Omental fat pad (tissue), 4 donors: ENCODE results near the gene HORMAD2. TPM values are rescaled to one million over a fixed set of nuclear protein-coding genes. Genes with fewer than 3 reads are reported as not detected.
"Not testable (repeated sequence)": the region's sequence is repeated elsewhere in the genome, so short reads cannot be mapped to it uniquely, and the experiment has no call there.

Source experiments
- ATAC-seq: fragments of 150-250 bp; one replicate; pipeline ENCODE4 v1.9.1; 2016; ENCODE audit warnings: mild to moderate bottlenecking, moderate library complexity; ENCODE audit not compliant: low FRiP score
- DNase-seq: peaks from one replicate; pipeline ENCODE4 v3.0.0-alpha.2; 2019; ENCODE audit warnings: low spot score
- CTCF ChIP-seq, 3 donors: fragments of 450-650 bp; IDR thresholded peaks; one replicate each; pipeline ENCODE4 v1.5.1; 2016 to 2017; ENCODE audit warnings: antibody characterized with exemption in 3 of 3, mild to moderate bottlenecking in 3 of 3, moderate library complexity in 2 of 3
- total RNA-seq, 4 donors: library from RNA; depleted of rRNA; stranded (reverse); fragments of >200 nt; gene quantifications; one replicate each; pipeline ENCODE4 v1.1.0, GENCODE V29; 2016

The HORMAD2 gene
- total RNA-seq, 4 donors from 2014 or later: not detected

- TF ChIP-seq CTCF (IDR thresholded peaks at IDR 0.05): no peak
- no peak for ATAC-seq
Observed at GRCh38 chr22:30056015-30056414, 24.2 kb upstream of the HORMAD2 start.

GRCh38 chr22:30057375-30057774 is 22.9 kb upstream of the HORMAD2 start:
- no peak for ATAC-seq
- DNase-seq: no peak
- no peak for TF ChIP-seq CTCF (IDR thresholded peaks at IDR 0.05)

More at GRCh38 chr22:30056015-30056414, 24.2 kb upstream of the HORMAD2 start:
- DNase-seq: no peak

- DNase-seq, ATAC-seq: not testable (repeated sequence)
Observed at GRCh38 chr22:30059346-30060020, 20.8 kb upstream of the HORMAD2 start.

GRCh38 chr22:30061094-30061493 is 19.2 kb upstream of the HORMAD2 start:
- ATAC-seq: not testable (repeated sequence)

GRCh38 chr22:30062259-30062658 is 18.0 kb upstream of the HORMAD2 start:
- ATAC-seq (no peak), DNase-seq (no peak)
- TF ChIP-seq CTCF (IDR thresholded peaks at IDR 0.05): no peak

More at GRCh38 chr22:30061094-30061493, 19.2 kb upstream of the HORMAD2 start:
- DNase-seq: not testable (repeated sequence)

- DNase-seq (no peak), ATAC-seq (no peak)
- TF ChIP-seq CTCF (IDR thresholded peaks at IDR 0.05): no peak
Observed at GRCh38 chr22:30062950-30063349, 17.3 kb upstream of the HORMAD2 start.

- no peak for TF ChIP-seq CTCF (IDR thresholded peaks at IDR 0.05)
- ATAC-seq (no peak), DNase-seq (no peak)
Observed at GRCh38 chr22:30064172-30064571, 16.1 kb upstream of the HORMAD2 start.

- DNase-seq (no peak), ATAC-seq (no peak)
- TF ChIP-seq CTCF (IDR thresholded peaks at IDR 0.05): no peak
Observed at GRCh38 chr22:30073743-30074142, 6.5 kb upstream of the HORMAD2 start.
